ENCODE results near the gene NIM1K.
A peak's percentile ranks its signal among the peaks of the same experiment; 100 is the strongest.
"Not testable (repeated sequence)": the region's sequence is repeated elsewhere in the genome, so short reads cannot be mapped to it uniquely, and the experiment has no call there.

NIM1K gene

GRCh38 chr5:43191740-43192557 is at the start of gene NIM1K:
Gene NIM1K, plus strand, starts transcription at chr5:43192225. Its CDS starts 53,551 bp downstream, at chr5:43245776.
- DNase-seq (ENCODE audit: low read depth in 2 of 2) = peak in 1 of 2 donors; percentile 13

GRCh38 chr5:43145071-43145470 is 47.0 kb upstream of the NIM1K start:
- DNase-seq (ENCODE audit: low read depth in 2 of 2) = no peak

- DNase-seq (ENCODE audit: low read depth in 2 of 2) = no peak
Observed at GRCh38 chr5:43146958-43147357, 45.1 kb upstream of the NIM1K start.

- no peak for DNase-seq (ENCODE audit: low read depth in 2 of 2)
Observed at GRCh38 chr5:43148417-43148816, 43.6 kb upstream of the NIM1K start.

GRCh38 chr5:43149231-43149630 is 42.8 kb upstream of the NIM1K start:
- DNase-seq (ENCODE audit: low read depth in 2 of 2) = no peak

- DNase-seq (ENCODE audit: low read depth in 2 of 2) = no peak
Observed at GRCh38 chr5:43150075-43150474, 42.0 kb upstream of the NIM1K start.

GRCh38 chr5:43150748-43151147 is 41.3 kb upstream of the NIM1K start:
- DNase-seq (ENCODE audit: low read depth in 2 of 2) = no peak

GRCh38 chr5:43152946-43153345 is 39.1 kb upstream of the NIM1K start:
- DNase-seq (ENCODE audit: low read depth in 2 of 2) = no peak

GRCh38 chr5:43154469-43154868 is 37.6 kb upstream of the NIM1K start:
- no peak for DNase-seq (ENCODE audit: low read depth in 2 of 2)

- no peak for DNase-seq (ENCODE audit: low read depth in 2 of 2)
Observed at GRCh38 chr5:43155394-43156096, 36.5 kb upstream of the NIM1K start.

GRCh38 chr5:43156388-43156787 is 35.6 kb upstream of the NIM1K start:
- no peak for DNase-seq (ENCODE audit: low read depth in 2 of 2)

- no peak for DNase-seq (ENCODE audit: low read depth in 2 of 2)
Observed at GRCh38 chr5:43157068-43157467, 35.0 kb upstream of the NIM1K start.

GRCh38 chr5:43161244-43161643 is 30.8 kb upstream of the NIM1K start:
- no peak for DNase-seq (ENCODE audit: low read depth in 2 of 2)

- DNase-seq (ENCODE audit: low read depth in 2 of 2) = not testable (repeated sequence)
Observed at GRCh38 chr5:43164801-43165200, 27.2 kb upstream of the NIM1K start.

- DNase-seq (ENCODE audit: low read depth in 2 of 2) = no peak
Observed at GRCh38 chr5:43165323-43165722, 26.7 kb upstream of the NIM1K start.

GRCh38 chr5:43168175-43168574 is 23.9 kb upstream of the NIM1K start:
- no peak for DNase-seq (ENCODE audit: low read depth in 2 of 2)

GRCh38 chr5:43171451-43171850 is 20.6 kb upstream of the NIM1K start:
- DNase-seq (ENCODE audit: low read depth in 2 of 2) = no peak

- DNase-seq (ENCODE audit: low read depth in 2 of 2) = no peak
Observed at GRCh38 chr5:43171926-43172325, 20.1 kb upstream of the NIM1K start.

- no peak for DNase-seq (ENCODE audit: low read depth in 2 of 2)
Observed at GRCh38 chr5:43172779-43173178, 19.2 kb upstream of the NIM1K start.

GRCh38 chr5:43174586-43174985 is 17.4 kb upstream of the NIM1K start:
- no peak for DNase-seq (ENCODE audit: low read depth in 2 of 2)

GRCh38 chr5:43179836-43180235 is 12.2 kb upstream of the NIM1K start:
- DNase-seq (ENCODE audit: low read depth in 2 of 2) = no peak

GRCh38 chr5:43182421-43182820 is 9.6 kb upstream of the NIM1K start:
- DNase-seq (ENCODE audit: low read depth in 2 of 2) = no peak

GRCh38 chr5:43183101-43183500 is 8.9 kb upstream of the NIM1K start:
- DNase-seq (ENCODE audit: low read depth in 2 of 2) = not testable (repeated sequence)

All from stimulated activated CD8-positive, alpha-beta memory T cell treated with anti-CD3 and anti-CD28 coated beads, Interleukin-7, amount 100 ng/mL, for 4 hours (primary cell).